Endothelial cell of umbilical vein (primary cell): ENCODE data around the gene MED26. TPM values are rescaled to one million over a fixed set of nuclear protein-coding genes. Genes with fewer than 3 reads are reported as not detected.
A peak's percentile ranks its signal among the peaks of the same experiment; 100 is the strongest.

ENCODE experiments used
- BruUV-seq: library from RNA; stranded (reverse); fragments of 400-500 nt; replicated peaks from 2 replicates; lab custom pipeline; 2021; lab: Mats Ljungman, UMichigan
- CTCF ChIA-PET: fragments of 300-600, 350-600 bp; sonication (Branson Sonifier 250); formaldehyde crosslinking; loops from one replicate; lab custom pipeline; 2021; ENCODE audit warnings: antibody characterized with exemption, inconsistent platforms; lab: Charles Lee
- POLR2A ChIA-PET: fragments of 300-600, 350-600 bp; sonication (Branson Sonifier 250); formaldehyde crosslinking; loops from one replicate; lab custom pipeline; 2021; ENCODE audit warnings: antibody characterized with exemption, inconsistent platforms; lab: Charles Lee
- DNase-seq: peaks from one replicate; pipeline ENCODE4 v3.0.0-alpha.2; 2011; ENCODE audit warnings: low read depth, low spot score
- FAIRE-seq: peaks from 2 replicates; lab custom pipeline; 2011; peaks lifted over from hg19 to GRCh38; lab: Jason Lieb, UNC
- H2AFZ ChIP-seq: 2 replicates; pipeline ENCODE4 v1.6.0; 2012; ENCODE audit warnings: low read depth, low read length, control low read depth, inconsistent platforms
- H3K27ac ChIP-seq: 2 replicates; pipeline ENCODE4 v1.5.1; 2011; ENCODE audit warnings: low read depth, mild to moderate bottlenecking, control low read depth, low read length, moderate library complexity; ENCODE audit not compliant: insufficient read depth
- H3K27me3 ChIP-seq, 2 experiments: 2 replicates each; pipeline versions ENCODE4 v1.6.0 to v1.6.1; 2011; ENCODE audit warnings: low read length in 2 of 2, mixed read lengths in 1 of 2; ENCODE audit not compliant: control insufficient read depth in 2 of 2, insufficient read depth in 2 of 2
- H3K36me3 ChIP-seq, 2 experiments: 2 replicates in 1 of 2; 3 replicates in 1 of 2; pipeline ENCODE4 v1.5.1; 2011; ENCODE audit warnings: low read length in 2 of 2, mild to moderate bottlenecking in 1 of 2, moderate library complexity in 1 of 2; ENCODE audit not compliant: control insufficient read depth in 2 of 2, insufficient read depth in 2 of 2; ENCODE audit errors: extremely low read depth in 1 of 2
- H3K4me1 ChIP-seq: 3 replicates; pipeline ENCODE4 v1.5.1; 2011; ENCODE audit warnings: mild to moderate bottlenecking, low read length; ENCODE audit not compliant: control insufficient read depth, insufficient read depth; ENCODE audit errors: extremely low read depth
- H3K4me2 ChIP-seq: 2 replicates; pipeline ENCODE4 v1.6.1; 2011; ENCODE audit warnings: low read length, control low read depth, mixed read lengths; ENCODE audit not compliant: insufficient read depth
- H3K4me3 ChIP-seq, 3 experiments: fragments of 200-600 bp in 1 of 3; sonication (generic), shearing (Covaris generic) in 1 of 3; replicated peaks in 1 of 3; 2 replicates each; pipeline ENCODE4 v1.5.1; 2011 to 2016; ENCODE audit warnings: control low read depth in 3 of 3, low read length in 3 of 3, mild to moderate bottlenecking in 2 of 3, inconsistent platforms in 1 of 3, low read depth in 1 of 3, moderate library complexity in 1 of 3; ENCODE audit not compliant: insufficient read depth in 1 of 3
- H3K79me2 ChIP-seq: 2 replicates; pipeline ENCODE4 v1.6.0; 2012; ENCODE audit warnings: low read length, inconsistent platforms; ENCODE audit not compliant: control insufficient read depth, insufficient read depth
- H3K9ac ChIP-seq: replicated peaks from 2 replicates; pipeline ENCODE3; 2011; ENCODE audit warnings: low read length, control low read depth; ENCODE audit not compliant: insufficient read depth; ENCODE audit errors: extremely low read depth
- H3K9me1 ChIP-seq: replicated peaks from 3 replicates; pipeline ENCODE4 v1.6.0; 2011; ENCODE audit warnings: mild to moderate bottlenecking, low read length; ENCODE audit not compliant: control insufficient read depth, insufficient read depth; ENCODE audit errors: extremely low read depth
- H3K9me3 ChIP-seq: replicated peaks from 2 replicates; pipeline ENCODE4 v1.5.1; 2012; ENCODE audit warnings: low read length, inconsistent platforms; ENCODE audit not compliant: control insufficient read depth, insufficient read depth
- H4K20me1 ChIP-seq: replicated peaks from 2 replicates; pipeline ENCODE3; 2011; ENCODE audit warnings: mild to moderate bottlenecking, low read length; ENCODE audit not compliant: control insufficient read depth, insufficient read depth; ENCODE audit errors: extremely low read depth
- CTCF ChIP-seq, 2 donors: IDR thresholded peaks; 1 replicate in 1 of 2; 2 replicates in 1 of 2; pipeline ENCODE4 v1.5.1; 2011; ENCODE audit warnings: low read length in 2 of 2, mild to moderate bottlenecking in 2 of 2, moderate library complexity in 2 of 2, control low read depth in 1 of 2, inconsistent platforms in 1 of 2, low read depth in 1 of 2; ENCODE audit not compliant: insufficient read depth in 1 of 2; ENCODE audit errors: extremely low read depth in 1 of 2
- EZH2 ChIP-seq: IDR thresholded peaks from 2 replicates; pipeline ENCODE4 v1.6.1; 2012; ENCODE audit warnings: borderline replicate concordance, low read depth, mild to moderate bottlenecking, moderate library complexity, low read length, inconsistent platforms; ENCODE audit not compliant: severe bottlenecking
- FOS ChIP-seq: IDR thresholded peaks from 2 replicates; pipeline ENCODE4 v1.6.1; 2011; ENCODE audit warnings: mild to moderate bottlenecking, low read length, moderate library complexity, borderline replicate concordance; ENCODE audit not compliant: insufficient read depth
- GATA2 ChIP-seq: IDR thresholded peaks from 2 replicates; pipeline ENCODE4 v1.7.0; 2011; ENCODE audit warnings: low read depth, mild to moderate bottlenecking, moderate library complexity, mixed read lengths, low read length; ENCODE audit not compliant: insufficient read length, insufficient read depth
- JUN ChIP-seq: IDR thresholded peaks from 2 replicates; pipeline ENCODE4 v1.6.1; 2011; ENCODE audit warnings: borderline replicate concordance, low read depth; ENCODE audit not compliant: insufficient read length, insufficient read depth
- MYC ChIP-seq: IDR thresholded peaks from one replicate; pipeline ENCODE4 v1.6.1; 2011; ENCODE audit warnings: mild to moderate bottlenecking, low read depth, low read length
- POLR2A ChIP-seq: IDR thresholded peaks from 2 replicates; pipeline ENCODE4 v1.6.1; 2012; ENCODE audit warnings: low read depth, mild to moderate bottlenecking, control low read depth, low read length
- POLR2AphosphoS5 ChIP-seq: IDR thresholded peaks from 2 replicates; pipeline ENCODE4 v1.6.1; 2012; ENCODE audit warnings: low read depth, mild to moderate bottlenecking, control low read depth, low read length, moderate library complexity; ENCODE audit not compliant: insufficient read depth
- dilution Hi-C: fragments of 300-500 bp; cut with MboI; formaldehyde crosslinking; loops from one replicate; pipeline ENCODE4 v1.15.0; 2019; ENCODE audit warnings: low sequenced_read_pairs; ENCODE audit not compliant: extremely low pct_ligation_motif_present
- intact Hi-C: fragments of 100-400 bp; cut with micrococcal nuclease; formaldehyde crosslinking; loops from one replicate; pipeline ENCODE4 v1.10.0; 2022
- polyA plus RNA-seq, 4 experiments: library from polyadenylated mRNA; depleted of rRNA in 3 of 4; stranded (reverse) in 3 of 4; unstranded in 1 of 4; fragments of >200 nt; gene quantifications; 2 replicates each; pipeline versions ENCODE4 v1.2.1 to v1.2.3, GENCODE V29; 2011 to 2012; ENCODE audit warnings: missing spikeins in 1 of 4
- total RNA-seq: library from RNA; stranded (reverse); gene quantifications from 2 replicates; pipeline ENCODE4 v1.2.3, GENCODE V29; 2021
- TF ChIP-seq, protein P1 (sequence below): IDR thresholded peaks from 2 replicates; pipeline ENCODE4 v1.6.1; 2011; ENCODE audit not compliant: insufficient read depth, insufficient read length

Gene MED26
- total and polyA plus RNA-seq, 2 donors (not counting 3 experiments of a cell fraction or from before 2014, with no cell fraction given): 5.6 to 13.4 TPM

- intact Hi-C loops (loop anchor here (1.0 kb wide), 1 partner anchor 33 kb away; the partner anchor contains the start of gene MED26), dilution Hi-C loops (no loop called here)
- ChIA-PET CTCF (interaction anchor here (1.0 to 2.6 kb wide), 4 partner anchors 12 to 54 kb away, joined by 3 to 8 read pairs (median 4); no protein-coding TSS in a partner anchor), POLR2A (interaction anchor here (1.3 to 1.9 kb wide), 2 partner anchors 33 to 165 kb away, joined by 5 to 8 read pairs; partner anchors contain the start of genes C19orf44, CALR3 and MED26)
- H3K36me3 ChIP-seq: peaks cover 0 to 5% of the 10 kb centered on the region in 2 experiments
- TF ChIP-seq EZH2 (no peak), CTCF (IDR thresholded peaks at IDR 0.05; ENCODE audit: extremely low read depth in 1 of 2, insufficient read depth in 1 of 2, low read depth in 1 of 2, low read length in 2 of 2) (no peak), JUN (no peak), FOS (no peak), POLR2AphosphoS5 (no peak), MYC (no peak), POLR2A (no peak), GATA2 (no peak)
- TF ChIP-seq, protein P1, sequence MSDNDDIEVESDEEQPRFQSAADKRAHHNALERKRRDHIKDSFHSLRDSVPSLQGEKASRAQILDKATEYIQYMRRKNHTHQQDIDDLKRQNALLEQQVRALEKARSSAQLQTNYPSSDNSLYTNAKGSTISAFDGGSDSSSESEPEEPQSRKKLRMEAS: no peak
- H3K27ac ChIP-seq: peak within 1 kb of the TSS; percentile 70
- peak within 1 kb of the TSS; percentile 71 for H3K9ac ChIP-seq
- no peak for DNase-seq
- no peaks in the 10 kb centered on the region for H3K9me3 ChIP-seq
- no TSS peak for BruUV-seq
- H3K9me1 ChIP-seq: no peaks in the 10 kb centered on the region
- peak within 1 kb of the TSS; percentile 87 for H3K4me2 ChIP-seq
- H3K4me3 ChIP-seq: peak within 1 kb of the TSS; percentile 55 to 73 (median 67)
- FAIRE-seq: no peak
- peaks cover 27% of the 10 kb centered on the region for H3K79me2 ChIP-seq
- H2AFZ ChIP-seq: peak within 1 kb of the TSS; percentile 89
- no peaks in the 10 kb centered on the region for H3K27me3 ChIP-seq
- peaks cover 2% of the 10 kb centered on the region for H4K20me1 ChIP-seq
- peaks cover 16% of the 10 kb centered on the region for H3K4me1 ChIP-seq
Observed at GRCh38 chr19:16660763-16661479, 32.9 kb upstream of the MED26 start, which contains the start of gene TMEM38A. Gene TMEM38A, plus strand, starts transcription at chr19:16661139. Its CDS starts 79 bp downstream, at chr19:16661218.
